ENCODE data around the gene EXOSC5. TPM values are rescaled to one million over a fixed set of nuclear protein-coding genes. Genes with fewer than 3 reads are reported as not detected.

The EXOSC5 gene
- total and polyA plus RNA-seq, 9 of the 15 experiments (the other 6 are each of a cell fraction or from before 2014, with no cell fraction given): 10.9 to 75.5 (median 37.8) TPM

GRCh38 chr19:41369769-41370168 is 27.4 kb downstream of the EXOSC5 start:
- CTCF ChIA-PET (ENCODE audit: low intra/inter-chr PET ratio): no interaction called here
- intact Hi-C loops (cut with micrococcal nuclease): loop anchor here (10.0 kb wide), 1 partner anchor 65 kb away; the partner anchor contains the start of gene DMAC2
- peaks cover 23 to 46% of the 10 kb centered on the region in 2 experiments for H3K4me1 ChIP-seq (replicated peaks in 1 of 2; ENCODE audit: control insufficient read depth in 2 of 2, insufficient read depth in 2 of 2, low read length in 2 of 2)
- no peaks in the 10 kb centered on the region; the same call in 2 of the 3 replicates for H3K36me3 ChIP-seq (ENCODE audit: control insufficient read depth, insufficient read depth, low read length)
- H3K79me2 ChIP-seq (ENCODE audit: control insufficient read depth, insufficient read depth, low read length): peaks cover 39% of the 10 kb centered on the region
- no peak for DNase-seq (ENCODE audit: extremely low read depth in 1 of 4, low spot score in 3 of 4)
- H3K9me3 ChIP-seq (replicated peaks; ENCODE audit: control insufficient read depth, insufficient read depth, low read depth, low read length): no peaks in the 10 kb centered on the region
- POLR2A ChIA-PET: no interaction called here
- H4K20me1 ChIP-seq (replicated peaks; ENCODE audit: control insufficient read depth, insufficient read depth, low read length): no peaks in the 10 kb centered on the region
- H3K4me2 ChIP-seq (ENCODE audit: insufficient read depth, low read length): no peak overlapping the region
- H3K9ac ChIP-seq (ENCODE audit: insufficient read depth in 1 of 2, low read depth in 2 of 2, low read length in 2 of 2): no peak overlapping the region
- no TSS peak for BruUV-seq (replicated peaks)
- FAIRE-seq: no peak
- no peak overlapping the region for H2AFZ ChIP-seq (ENCODE audit: low read depth, low read length)
- no peaks in the 10 kb centered on the region for H3K9me1 ChIP-seq (ENCODE audit: control insufficient read depth, insufficient read depth, low read length)
- TF ChIP-seq FOXP4 (CRISPR knock-in tag; IDR thresholded peaks at IDR 0.05; ENCODE audit: borderline replicate concordance) (no peak), C11orf30 (IDR thresholded peaks at IDR 0.05; ENCODE audit: low read depth) (peak; percentile 59), TCF15 (CRISPR knock-in tag; IDR thresholded peaks at IDR 0.05) (no peak), ZNF717 (CRISPR knock-in tag; IDR thresholded peaks at IDR 0.05) (no peak), ZNF316 (IDR thresholded peaks at IDR 0.05) (peak; percentile 63), IRF9 (tag; IDR thresholded peaks at IDR 0.05) (no peak), MAZ (CRISPR knock-in tag; conservative IDR thresholded peaks at IDR 0.05 in 1 of 2, IDR thresholded peaks at IDR 0.05 in 1 of 2) (no peak), ZNF318 (IDR thresholded peaks at IDR 0.05; ENCODE audit: borderline replicate concordance in 1 of 2, low read depth in 1 of 2) (no peak)
- 95% methylated on average over 2 of the region's 2 CpGs for WGBS (ENCODE audit: insufficient coverage, low coverage, missing lambda C conversion rate)
- H3K27ac ChIP-seq (ENCODE audit: extremely low read depth, low read depth, low read length): no peak overlapping the region
- ATAC-seq: no peak
- H3K4me3 ChIP-seq: no peak overlapping the region
- in situ Hi-C loops (cut with MboI): no loop called here
- H3K27me3 ChIP-seq (ENCODE audit: control insufficient read depth in 2 of 2, insufficient read depth in 2 of 2, low read length in 2 of 2): no peaks in the 10 kb centered on the region
